Cardiac fibroblast (primary cell): ENCODE results near the gene PLPP4.

ENCODE experiments used
- DNase-seq, 2 donors: peaks; one replicate each; pipeline versions ENCODE4 v3.0.0 to v3.0.0-alpha.2; 2010; ENCODE audit warnings: low read depth in 2 of 2
- H3K4me3 ChIP-seq, 2 donors: replicated peaks in 1 of 2; 1 replicate in 1 of 2; 2 replicates in 1 of 2; pipeline ENCODE4 v1.5.1; 2011; ENCODE audit warnings: low read depth in 2 of 2, low read length in 2 of 2, mild to moderate bottlenecking in 2 of 2, moderate library complexity in 1 of 2
- CTCF ChIP-seq: IDR thresholded peaks from one replicate; pipeline ENCODE4 v1.5.1; 2011; ENCODE audit warnings: low read depth, mild to moderate bottlenecking, low read length, inconsistent platforms

The PLPP4 gene

GRCh38 chr10:120455004-120455403 is 2.0 kb upstream of the PLPP4 start:
- no peak overlapping the region for H3K4me3 ChIP-seq
- no peak for TF ChIP-seq CTCF
- DNase-seq: no peak

GRCh38 chr10:120455606-120456005 is 1.4 kb upstream of the PLPP4 start:
- H3K4me3 ChIP-seq: no peak overlapping the region
- no peak for DNase-seq
- TF ChIP-seq CTCF: no peak

DNA sequence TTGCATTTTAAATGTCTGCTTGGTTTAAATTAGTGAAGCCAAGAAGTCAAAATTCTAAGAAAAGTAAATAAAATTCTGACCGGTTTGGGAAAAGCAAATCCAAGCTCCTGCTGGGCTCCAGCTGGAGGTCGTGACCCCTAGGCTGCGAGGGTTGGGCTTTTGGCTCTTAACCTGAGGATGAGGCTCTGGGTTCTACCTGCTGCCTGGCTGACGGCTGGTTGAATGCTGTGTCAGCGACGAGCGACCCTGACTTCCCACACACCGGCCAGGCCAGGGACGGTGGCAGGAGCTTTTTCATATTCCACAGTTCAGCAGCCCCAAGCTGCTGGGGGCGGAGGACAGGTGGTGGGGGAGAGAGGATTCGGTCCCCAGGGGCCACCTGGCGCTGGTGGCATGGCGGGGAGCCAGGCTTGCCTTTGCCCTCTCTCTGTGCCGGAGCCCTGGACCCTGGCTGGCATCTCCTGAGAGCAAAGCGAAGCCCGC is 843 bp upstream of the PLPP4 start:
- peak overlapping the region; percentile 22 to 42 for H3K4me3 ChIP-seq
- no peak for DNase-seq
- TF ChIP-seq CTCF: no peak

- no peak for TF ChIP-seq CTCF
- DNase-seq: no peak
- peak overlapping the region; percentile 46 for H3K4me3 ChIP-seq
These were observed 575 bp downstream of the PLPP4 start for GRCh38 chr10:120457431-120458172.

DNA sequence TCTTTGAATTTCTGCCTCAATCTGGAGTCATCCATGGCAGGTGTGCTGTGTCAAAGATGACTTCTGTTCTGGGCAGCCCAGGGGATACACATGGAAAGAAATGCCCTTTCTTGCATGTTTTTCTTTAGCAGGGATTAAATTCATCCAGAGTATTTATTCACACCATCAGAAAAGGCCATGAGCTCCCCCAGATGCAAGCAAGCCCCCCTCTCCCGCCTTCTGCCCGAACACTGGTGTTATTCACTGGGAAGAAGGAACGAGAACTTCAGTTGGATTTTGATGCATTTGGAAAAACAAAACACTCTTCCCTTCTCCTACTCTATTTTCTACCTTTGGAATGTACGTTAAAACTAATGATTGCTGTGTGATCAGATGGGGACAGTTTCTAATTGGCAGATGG is 1.4 kb downstream of the PLPP4 start:
- H3K4me3 ChIP-seq: no peak overlapping the region
- DNase-seq: no peak
- no peak for TF ChIP-seq CTCF

DNA sequence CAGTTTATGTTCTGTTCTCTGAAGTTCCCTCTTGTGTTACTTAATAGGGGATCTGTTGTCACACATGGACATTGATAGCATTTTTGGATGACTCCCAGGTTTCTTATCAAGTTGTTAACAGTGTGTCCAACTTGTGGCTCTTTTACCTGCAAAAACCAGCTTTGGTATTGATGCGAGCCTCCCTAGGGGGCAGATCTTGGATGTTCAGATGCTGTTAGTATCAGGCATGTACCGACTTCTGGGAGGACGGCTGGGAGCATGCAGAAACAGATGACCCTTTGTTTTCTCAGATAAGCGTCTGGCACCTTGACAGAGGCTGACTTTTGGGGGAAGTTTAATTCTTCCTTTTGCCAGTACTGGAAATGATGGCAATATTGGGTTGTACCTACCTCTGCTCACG is 2.2 kb downstream of the PLPP4 start:
- DNase-seq: no peak
- no peak for TF ChIP-seq CTCF
- no peak overlapping the region for H3K4me3 ChIP-seq

DNA sequence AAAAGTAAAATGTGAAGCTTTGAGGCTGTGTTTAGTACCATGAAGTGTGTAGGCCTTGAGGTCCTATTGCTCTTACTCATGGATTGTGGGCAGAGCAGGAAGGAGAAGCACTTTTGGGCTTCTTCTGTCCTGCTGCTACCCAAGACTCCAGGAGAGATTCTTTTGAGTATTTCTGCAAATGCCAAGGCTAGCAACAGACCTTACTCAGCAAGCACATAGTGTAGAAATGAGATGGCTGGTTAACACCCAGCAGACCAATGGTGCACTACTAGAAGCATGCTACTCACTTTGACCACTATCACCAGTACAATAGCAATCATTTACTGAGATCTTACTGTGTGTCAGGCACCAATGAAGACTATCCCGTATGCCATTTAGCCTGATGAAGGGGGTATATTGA is 3.2 kb downstream of the PLPP4 start:
- H3K4me3 ChIP-seq: no peak overlapping the region
- TF ChIP-seq CTCF: no peak
- no peak for DNase-seq
